ENCODE measurements around the gene TMEM235.

DNA sequence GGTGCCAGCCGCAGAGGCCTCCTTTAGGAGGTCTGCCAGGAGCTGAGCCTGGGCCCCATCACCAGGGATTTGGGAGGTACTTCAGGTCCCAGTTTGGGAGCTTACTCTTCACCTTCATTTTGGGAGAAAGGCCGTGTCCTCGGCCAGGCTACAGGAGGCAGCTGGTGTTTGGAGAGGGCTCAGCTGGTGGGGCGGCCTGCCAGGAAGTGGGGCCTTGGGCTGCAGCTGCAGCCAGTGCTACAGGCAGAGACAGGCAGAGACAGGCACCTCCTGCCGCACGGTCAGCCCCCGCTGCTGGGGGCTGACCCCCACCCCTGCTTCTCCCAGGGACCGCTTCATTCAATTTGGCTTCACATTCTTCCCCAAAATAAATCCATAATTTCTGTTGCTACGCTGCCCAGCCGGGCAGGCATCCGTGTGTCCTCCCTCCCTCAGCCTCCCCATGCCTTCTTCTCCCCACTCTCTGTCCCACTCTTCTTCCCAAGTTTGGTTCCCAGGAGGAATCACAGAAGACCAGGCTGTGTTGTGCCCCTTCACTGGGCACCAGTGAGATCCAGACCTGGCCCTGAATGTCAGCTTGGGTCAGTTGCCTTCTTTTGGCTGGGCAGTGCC lies 6.1 kb downstream of the TMEM235 start:
- TF ChIP-seq EZH2 (IDR thresholded peaks at IDR 0.05) (no peak), POLR2AphosphoS5 (IDR thresholded peaks at IDR 0.05; ENCODE audit: borderline replicate concordance, low read depth, low read length) (no peak), FOXP2 (optimal IDR thresholded peaks at IDR 0.05; ENCODE audit: control extremely low read depth, extremely low read length, insufficient read depth) (no peak)

Measured in SK-N-MC (cell line).